Liver (tissue), 9 donors: ENCODE measurements around the gene ULBP1. TPM values are rescaled to one million over a fixed set of nuclear protein-coding genes. Genes with fewer than 3 reads are reported as not detected.

Experiments
- DNase-seq: peaks from one replicate; pipeline ENCODE4 v3.0.0-alpha.2; 2017; ENCODE audit warnings: low spot score
- H3K27ac ChIP-seq, 2 donors: one replicate each; pipeline ENCODE4 v1.7.0; 2013; ENCODE audit warnings: inconsistent platforms in 2 of 2, low read length in 2 of 2, control low read depth in 1 of 2, low read depth in 1 of 2, mild to moderate bottlenecking in 1 of 2
- H3K27me3 ChIP-seq, 4 donors: one replicate each; pipeline versions ENCODE4 v1.6.1 to v1.7.0; 2013; ENCODE audit warnings: low read length in 3 of 4, inconsistent platforms in 1 of 4, mild to moderate bottlenecking in 1 of 4, moderate library complexity in 1 of 4; ENCODE audit not compliant: control insufficient read depth in 4 of 4, insufficient read depth in 4 of 4
- H3K36me3 ChIP-seq, 4 donors: one replicate each; pipeline versions ENCODE4 v1.6.1 to v1.7.0; 2013; ENCODE audit warnings: low read length in 3 of 4, mild to moderate bottlenecking in 3 of 4, low read depth in 1 of 4, moderate library complexity in 1 of 4; ENCODE audit not compliant: control insufficient read depth in 4 of 4, insufficient read depth in 3 of 4
- H3K4me1 ChIP-seq, 4 donors: one replicate each; pipeline versions ENCODE4 v1.6.1 to v1.7.0; 2013; ENCODE audit warnings: low read length in 3 of 4, mild to moderate bottlenecking in 3 of 4, moderate library complexity in 1 of 4; ENCODE audit not compliant: control insufficient read depth in 4 of 4, insufficient read depth in 4 of 4
- H3K4me3 ChIP-seq, 3 donors: one replicate each; pipeline versions ENCODE4 v1.6.1 to v1.7.0; 2013; ENCODE audit warnings: low read length in 3 of 3, control low read depth in 1 of 3, low read depth in 1 of 3, mild to moderate bottlenecking in 1 of 3
- H3K9ac ChIP-seq, 2 donors: one replicate each; pipeline ENCODE4 v1.7.0; 2013; ENCODE audit warnings: low read length in 2 of 2, mild to moderate bottlenecking in 2 of 2, moderate library complexity in 2 of 2, control low read depth in 1 of 2, low read depth in 1 of 2
- H3K9me3 ChIP-seq, 4 donors: one replicate each; pipeline versions ENCODE4 v1.6.1 to v1.7.0; 2013; ENCODE audit warnings: low read length in 3 of 4; ENCODE audit not compliant: control insufficient read depth in 4 of 4
- ATF3 ChIP-seq: IDR thresholded peaks from 2 replicates; pipeline ENCODE4 v1.6.1; 2016; ENCODE audit warnings: antibody characterized with exemption
- CTCF ChIP-seq: fragments of 150-350 bp; IDR thresholded peaks from 2 replicates; pipeline ENCODE4 v1.5.1; 2017; ENCODE audit warnings: improper control_type of control experiment, low read depth, low read length; ENCODE audit not compliant: missing input control
- EGR1 ChIP-seq, 2 donors: IDR thresholded peaks; 2 replicates each; pipeline ENCODE4 v1.6.1; 2016 to 2018; ENCODE audit warnings: antibody characterized with exemption in 2 of 2, low read depth in 2 of 2
- FOXA1 ChIP-seq: IDR thresholded peaks from 2 replicates; pipeline ENCODE4 v1.6.1; 2016; ENCODE audit warnings: antibody characterized with exemption
- FOXA2 ChIP-seq: IDR thresholded peaks from 2 replicates; pipeline ENCODE4 v1.6.1; 2016; ENCODE audit warnings: antibody characterized with exemption
- GABPA ChIP-seq, 2 donors: IDR thresholded peaks in 1 of 2; conservative IDR thresholded peaks in 1 of 2; 2 replicates each; pipeline ENCODE4 v1.6.1; 2016; ENCODE audit warnings: antibody characterized with exemption in 2 of 2, mild to moderate bottlenecking in 1 of 2, moderate library complexity in 1 of 2
- HNF4A ChIP-seq, 2 donors: conservative IDR thresholded peaks; 2 replicates each; pipeline ENCODE4 v1.6.1; 2016; ENCODE audit warnings: antibody characterized with exemption in 2 of 2, mild to moderate bottlenecking in 2 of 2
- HNF4G ChIP-seq: IDR thresholded peaks from 2 replicates; pipeline ENCODE4 v1.6.1; 2016; ENCODE audit warnings: antibody characterized with exemption
- JUND ChIP-seq, 2 donors: IDR thresholded peaks; 2 replicates each; pipeline ENCODE4 v1.6.1; 2016; ENCODE audit warnings: antibody characterized with exemption in 2 of 2
- MAX ChIP-seq: IDR thresholded peaks from 2 replicates; pipeline ENCODE4 v1.6.1; 2016; ENCODE audit warnings: antibody characterized with exemption
- NR2F2 ChIP-seq: IDR thresholded peaks from 2 replicates; pipeline ENCODE4 v1.6.1; 2016; ENCODE audit warnings: antibody characterized with exemption
- RAD21 ChIP-seq, 2 donors: IDR thresholded peaks; 2 replicates each; pipeline ENCODE4 v1.6.1; 2016; ENCODE audit warnings: antibody characterized with exemption in 2 of 2, mild to moderate bottlenecking in 2 of 2
- REST ChIP-seq: IDR thresholded peaks from 2 replicates; pipeline ENCODE4 v1.6.1; 2016; ENCODE audit warnings: antibody characterized with exemption, mild to moderate bottlenecking
- RXRA ChIP-seq, 2 donors: IDR thresholded peaks; 2 replicates each; pipeline ENCODE4 v1.6.1; 2017 to 2018; ENCODE audit warnings: antibody characterized with exemption in 2 of 2, mild to moderate bottlenecking in 1 of 2
- SP1 ChIP-seq: IDR thresholded peaks from 2 replicates; pipeline ENCODE4 v1.6.1; 2018; ENCODE audit warnings: antibody characterized with exemption, mild to moderate bottlenecking
- TAF1 ChIP-seq: conservative IDR thresholded peaks from 2 replicates; pipeline ENCODE4 v1.6.1; 2016; ENCODE audit warnings: antibody characterized with exemption, mild to moderate bottlenecking
- YY1 ChIP-seq: IDR thresholded peaks from 2 replicates; pipeline ENCODE4 v1.6.1; 2016; ENCODE audit warnings: antibody characterized with exemption, mild to moderate bottlenecking
- ZBTB33 ChIP-seq: IDR thresholded peaks from 2 replicates; pipeline ENCODE4 v1.6.1; 2016; ENCODE audit warnings: antibody characterized with exemption
- WGBS: extraction: QIAGEN DNeasy Blood & Tissue Kit; methylation state at CpG from one replicate; pipeline ENCODE4 v1.1.7; 2013; 5-methylcytosine and 5-hydroxymethylcytosine counted together
- polyA plus RNA-seq, 2 donors: library from polyadenylated mRNA; stranded (reverse) in 1 of 2; unstranded in 1 of 2; fragments of 200-250 nt in 1 of 2; fragments of >200 nt in 1 of 2; fragmentation: Nextera tagmentation in 1 of 2; extraction: Ambion mirVana in 1 of 2; gene quantifications; one replicate each; pipeline versions ENCODE4 v1.2.1 to v1.2.3, GENCODE V29; 2013 to 2015
- total RNA-seq, 2 donors: library from RNA; depleted of rRNA; stranded (reverse); fragments of >200 nt; gene quantifications; one replicate each; pipeline ENCODE4 v1.2.3, GENCODE V29; 2014
- donor health status: healthy.
- donor health status: healthy.
- donor health status: healthy.
- donor health status: healthy.
- donor health status: healthy.

The ULBP1 gene
- total and polyA plus RNA-seq, 4 donors, result under 0.01 to 0.05 (median 0.03) TPM; not detected in 1

GRCh38 chr6:149939909-149940671, 23.7 kb upstream of the ULBP1 start:
- H3K9ac ChIP-seq, result no peak overlapping the region
- no peaks in the 10 kb centered on the region for H3K9me3 ChIP-seq
- H3K36me3 ChIP-seq, result no peaks in the 10 kb centered on the region
- H3K27ac ChIP-seq, result no peak overlapping the region
- WGBS, result 12% methylated on average over 6 of the region's 6 CpGs
- peaks cover 9 to 27% (median 14%) of the 10 kb centered on the region in 4 donors for H3K4me1 ChIP-seq
- peaks cover 0 to 24% (median 14%) of the 10 kb centered on the region in 4 donors for H3K27me3 ChIP-seq
- DNase-seq, result no peak
- TF ChIP-seq ZBTB33, result no peak
- TF ChIP-seq FOXA2, result no peak
- no peak for TF ChIP-seq GABPA (IDR thresholded peaks at IDR 0.05 in 1 of 2, conservative IDR thresholded peaks at IDR 0.05 in 1 of 2)
- no peak for TF ChIP-seq NR2F2
- no peak for TF ChIP-seq REST
- no peak for TF ChIP-seq FOXA1
- TF ChIP-seq HNF4A (conservative IDR thresholded peaks at IDR 0.05), result no peak
- TF ChIP-seq JUND (IDR thresholded peaks at IDR 0.05), result no peak
- TF ChIP-seq MAX, result no peak
- TF ChIP-seq YY1, result no peak
- no peak for TF ChIP-seq HNF4G
- TF ChIP-seq TAF1, result no peak
- TF ChIP-seq SP1, result no peak
- TF ChIP-seq ATF3, result no peak
- TF ChIP-seq EGR1 (IDR thresholded peaks at IDR 0.05; ENCODE audit: low read depth in 2 of 2), result no peak
- no peak for TF ChIP-seq RXRA (IDR thresholded peaks at IDR 0.05)
- TF ChIP-seq CTCF, result no peak
- TF ChIP-seq RAD21 (IDR thresholded peaks at IDR 0.05), result no peak
- H3K4me3 ChIP-seq, result no peak overlapping the region
